ENCODE data around the gene NBL1. TPM values are rescaled to one million over a fixed set of nuclear protein-coding genes. Genes with fewer than 3 reads are reported as not detected.

Gene NBL1
- polyA plus RNA-seq, 3 donors: 0.07 TPM; not detected in 2

- H3K27ac ChIP-seq (ENCODE audit: low read depth in 1 of 2, low read length in 2 of 2): no peak overlapping the region
- H3K9me3 ChIP-seq (replicated peaks in 1 of 2; ENCODE audit: control insufficient read depth in 1 of 2, insufficient read depth in 1 of 2, low read length in 2 of 2): peaks cover under 1 to 7% of the 10 kb centered on the region in 2 donors
- peaks cover 19 to 60% of the 10 kb centered on the region in 2 donors for H3K36me3 ChIP-seq (replicated peaks in 1 of 2; ENCODE audit: control insufficient read depth in 1 of 2, insufficient read depth in 2 of 2, low read length in 2 of 2)
- H3K4me3 Mint-ChIP-seq: no peak overlapping the region
- H3K27me3 Mint-ChIP-seq (ENCODE audit: low read depth in 3 of 3): no peaks in the 10 kb centered on the region
- no peaks in the 10 kb centered on the region for H4K20me1 ChIP-seq (ENCODE audit: insufficient read depth, low read length)
- peaks cover 6 to 16% (median 12%) of the 10 kb centered on the region in 7 donors for H3K9me3 Mint-ChIP-seq
- H3K4me1 ChIP-seq (ENCODE audit: control insufficient read depth in 1 of 2, insufficient read depth in 2 of 2, low read length in 2 of 2): no peaks in the 10 kb centered on the region
- H3K27ac Mint-ChIP-seq: no peak overlapping the region
- WGBS (ENCODE audit: insufficient coverage): 100% methylated on average over 7 of the region's 7 CpGs
- no peak overlapping the region for H3K4me3 ChIP-seq (replicated peaks in 1 of 3; ENCODE audit: low read depth in 2 of 3, low read length in 3 of 3)
- TF ChIP-seq CTCF (IDR thresholded peaks at IDR 0.05): no peak
- DNase-seq: no peak
- no peaks in the 10 kb centered on the region for H3K79me2 ChIP-seq (ENCODE audit: insufficient read depth, low read length)
- peaks cover 55 to 66% of the 10 kb centered on the region in 2 donors for H3K36me3 Mint-ChIP-seq
- no peaks in the 10 kb centered on the region for H3K27me3 ChIP-seq (ENCODE audit: control insufficient read depth in 2 of 2, insufficient read depth in 2 of 2, low read length in 2 of 2)
- H3K4me1 Mint-ChIP-seq: peaks cover 6% of the 10 kb centered on the region
- H3K4me2 ChIP-seq (replicated peaks; ENCODE audit: extremely low read depth, low read length, poor library complexity, severe bottlenecking): no peak overlapping the region
- intact Hi-C loops (cut with micrococcal nuclease): no loop called here
- H2AFZ ChIP-seq (ENCODE audit: insufficient read depth, low read depth, low read length, poor library complexity, severe bottlenecking): no peak overlapping the region
- no peak overlapping the region for H3K9ac ChIP-seq (ENCODE audit: insufficient read depth, low read length, poor library complexity, severe bottlenecking)
Observed at GRCh38 chr1:19695772-19696171, 51.7 kb downstream of the NBL1 start.

GRCh38 chr1:19696820-19697219, 52.7 kb downstream of the NBL1 start:
- 98% methylated on average over 8 of the region's 8 CpGs for WGBS (ENCODE audit: insufficient coverage)
- Histone ChIP-seq H2AFZ (ENCODE audit: insufficient read depth, low read depth, low read length, poor library complexity, severe bottlenecking) (no peak overlapping the region), H3K4me2 (replicated peaks; ENCODE audit: extremely low read depth, low read length, poor library complexity, severe bottlenecking) (no peak overlapping the region), H3K36me3 (replicated peaks in 1 of 2; ENCODE audit: control insufficient read depth in 1 of 2, insufficient read depth in 2 of 2, low read length in 2 of 2) (peaks cover 14 to 50% of the 10 kb centered on the region in 2 donors), H3K4me3 (replicated peaks in 1 of 3; ENCODE audit: low read depth in 2 of 3, low read length in 3 of 3) (no peak overlapping the region), H3K4me1 (ENCODE audit: control insufficient read depth in 1 of 2, insufficient read depth in 2 of 2, low read length in 2 of 2) (no peaks in the 10 kb centered on the region), H3K9me3 (replicated peaks in 1 of 2; ENCODE audit: control insufficient read depth in 1 of 2, insufficient read depth in 1 of 2, low read length in 2 of 2) (no peaks in the 10 kb centered on the region), H3K27me3 (ENCODE audit: control insufficient read depth in 2 of 2, insufficient read depth in 2 of 2, low read length in 2 of 2) (no peaks in the 10 kb centered on the region), H3K27ac (ENCODE audit: low read depth in 1 of 2, low read length in 2 of 2) (no peak overlapping the region), H4K20me1 (ENCODE audit: insufficient read depth, low read length) (no peaks in the 10 kb centered on the region), H3K79me2 (ENCODE audit: insufficient read depth, low read length) (no peaks in the 10 kb centered on the region), H3K9ac (ENCODE audit: insufficient read depth, low read length, poor library complexity, severe bottlenecking) (no peak overlapping the region)
- no peak for DNase-seq
- peaks cover 52 to 62% of the 10 kb centered on the region in 2 donors for H3K36me3 Mint-ChIP-seq
- H3K27me3 Mint-ChIP-seq (ENCODE audit: low read depth in 3 of 3): no peaks in the 10 kb centered on the region
- H3K9me3 Mint-ChIP-seq: peaks cover under 1 to 7% (median 5%) of the 10 kb centered on the region in 7 donors
- intact Hi-C loops (cut with micrococcal nuclease): no loop called here
- no peak overlapping the region for H3K27ac Mint-ChIP-seq
- H3K4me1 Mint-ChIP-seq: peaks cover 6% of the 10 kb centered on the region
- no peak overlapping the region for H3K4me3 Mint-ChIP-seq
- TF ChIP-seq CTCF (IDR thresholded peaks at IDR 0.05): no peak
